ENCODE measurements around the gene MTMR1.

MTMR1 gene

GRCh38 chrX:150772150-150772970, 79.2 kb downstream of the MTMR1 start:
- Histone ChIP-seq H3K9me3 (ENCODE audit: control insufficient read depth, insufficient read depth, low read length) (no peaks in the 10 kb centered on the region), H3K36me3 (ENCODE audit: insufficient read depth, low read length) (no peaks in the 10 kb centered on the region), H3K4me1 (ENCODE audit: insufficient read depth, low read length) (peaks cover 1% of the 10 kb centered on the region), H3K9ac (ENCODE audit: low read depth, low read length) (no peak overlapping the region)

DNA sequence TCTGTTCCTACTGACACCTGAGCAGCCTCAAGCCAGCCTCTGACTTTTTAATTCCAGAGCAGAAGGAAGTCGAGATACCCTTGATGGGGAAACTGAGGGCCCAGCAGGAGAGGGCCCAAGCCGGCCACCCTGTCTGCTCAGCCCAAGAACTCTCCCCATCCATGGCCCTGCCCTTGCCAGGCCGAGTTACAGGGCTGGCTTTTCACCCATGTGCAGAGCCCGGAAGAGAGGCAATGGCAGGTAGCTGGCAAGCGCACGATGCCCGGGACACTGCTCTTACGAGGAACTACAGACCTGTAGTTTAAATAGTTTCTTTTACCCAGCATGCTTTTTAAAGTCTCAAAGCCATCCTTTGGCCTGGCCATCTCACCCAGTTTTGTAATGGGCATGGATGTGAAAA, 79.9 kb downstream of the MTMR1 start:
- Histone ChIP-seq H3K9me3 (ENCODE audit: control insufficient read depth, insufficient read depth, low read length) (no peaks in the 10 kb centered on the region), H3K9ac (ENCODE audit: low read depth, low read length) (no peak overlapping the region), H3K36me3 (ENCODE audit: insufficient read depth, low read length) (no peaks in the 10 kb centered on the region), H3K4me1 (ENCODE audit: insufficient read depth, low read length) (no peaks in the 10 kb centered on the region; the same call in 1 of the 2 replicates)

GRCh38 chrX:150773634-150774033, 80.4 kb downstream of the MTMR1 start:
- Histone ChIP-seq H3K9ac (ENCODE audit: low read depth, low read length) (no peak overlapping the region), H3K9me3 (ENCODE audit: control insufficient read depth, insufficient read depth, low read length) (no peaks in the 10 kb centered on the region), H3K4me1 (ENCODE audit: insufficient read depth, low read length) (no peaks in the 10 kb centered on the region; the same call in 1 of the 2 replicates), H3K36me3 (ENCODE audit: insufficient read depth, low read length) (no peaks in the 10 kb centered on the region)

GRCh38 chrX:150774798-150775568, 81.8 kb downstream of the MTMR1 start:
- H3K9ac ChIP-seq (ENCODE audit: low read depth, low read length) = no peak overlapping the region
- no peaks in the 10 kb centered on the region for H3K36me3 ChIP-seq (ENCODE audit: insufficient read depth, low read length)
- H3K9me3 ChIP-seq (ENCODE audit: control insufficient read depth, insufficient read depth, low read length) = no peaks in the 10 kb centered on the region
- no peaks in the 10 kb centered on the region; the same call in 1 of the 2 replicates for H3K4me1 ChIP-seq (ENCODE audit: insufficient read depth, low read length)

DNA sequence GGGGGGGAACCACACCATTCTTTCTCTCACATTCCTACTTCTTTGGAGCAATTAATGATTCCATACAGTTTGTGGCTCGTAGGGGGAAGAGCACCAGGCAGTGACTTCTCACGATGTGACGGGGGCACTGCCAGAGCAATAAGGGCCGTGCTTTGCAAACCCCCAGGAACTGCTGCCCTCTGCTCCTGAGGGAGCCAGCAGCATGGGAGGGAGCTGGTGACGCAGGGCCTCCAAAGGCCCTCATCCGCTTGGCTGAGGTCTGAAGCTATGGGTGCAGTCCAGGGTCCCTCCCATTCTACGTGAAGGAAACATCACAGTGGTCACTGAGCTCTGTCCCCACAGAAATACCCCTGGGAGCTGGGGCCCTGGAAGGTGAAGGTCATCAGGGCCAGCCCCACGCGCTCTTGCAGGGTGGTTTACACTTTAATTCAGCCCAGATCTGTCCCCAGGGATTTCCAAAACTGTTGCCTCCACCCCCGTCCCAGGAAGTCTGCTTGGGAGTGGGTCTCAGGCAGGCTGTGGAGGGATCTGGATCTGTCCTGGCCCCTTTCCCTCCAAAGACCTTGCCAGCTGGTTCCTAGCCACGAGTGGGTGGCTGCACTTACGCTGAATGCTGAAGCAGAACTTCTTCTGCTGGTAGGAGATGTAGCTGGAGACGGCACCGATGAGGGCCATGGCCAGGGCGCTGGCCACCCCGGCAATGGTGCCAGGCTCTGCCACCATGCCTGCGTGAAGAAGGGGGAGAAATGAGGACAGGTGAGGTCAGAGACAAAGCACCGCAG, 82.6 kb downstream of the MTMR1 start:
- Histone ChIP-seq H3K4me1 (ENCODE audit: insufficient read depth, low read length) (no peaks in the 10 kb centered on the region; the same call in 1 of the 2 replicates), H3K36me3 (ENCODE audit: insufficient read depth, low read length) (no peaks in the 10 kb centered on the region), H3K9ac (ENCODE audit: low read depth, low read length) (no peak overlapping the region), H3K9me3 (ENCODE audit: control insufficient read depth, insufficient read depth, low read length) (no peaks in the 10 kb centered on the region)

- H3K9me3 ChIP-seq (ENCODE audit: control insufficient read depth, insufficient read depth, low read length) = no peaks in the 10 kb centered on the region
- no peaks in the 10 kb centered on the region for H3K36me3 ChIP-seq (ENCODE audit: insufficient read depth, low read length)
- no peak overlapping the region for H3K9ac ChIP-seq (ENCODE audit: low read depth, low read length)
- no peaks in the 10 kb centered on the region; the same call in 1 of the 2 replicates for H3K4me1 ChIP-seq (ENCODE audit: insufficient read depth, low read length)
These were observed 84.3 kb downstream of the MTMR1 start for GRCh38 chrX:150777328-150777992.

DNA sequence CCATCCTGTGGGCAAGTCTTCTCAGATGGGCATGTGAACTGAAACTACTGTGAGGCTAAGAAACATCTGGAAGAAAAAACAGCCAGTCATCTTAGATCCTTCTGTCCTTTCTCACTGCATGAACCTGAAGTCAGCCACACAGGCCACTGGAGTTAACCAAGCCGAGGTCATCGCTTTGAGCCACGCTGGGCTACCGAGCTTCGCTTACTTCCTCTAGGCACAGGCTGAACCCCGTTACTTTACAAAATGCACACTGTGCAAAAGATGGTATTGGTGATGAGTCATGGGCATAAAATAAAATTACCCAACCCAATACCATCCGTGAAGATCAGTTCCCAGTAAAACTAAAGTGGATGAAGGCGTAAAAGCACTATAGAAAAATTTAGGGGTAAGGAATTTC, 86.2 kb downstream of the MTMR1 start:
- Histone ChIP-seq H3K9ac (ENCODE audit: low read depth, low read length) (no peak overlapping the region), H3K36me3 (ENCODE audit: insufficient read depth, low read length) (no peaks in the 10 kb centered on the region), H3K4me1 (ENCODE audit: insufficient read depth, low read length) (no peaks in the 10 kb centered on the region; the same call in 1 of the 2 replicates), H3K9me3 (ENCODE audit: control insufficient read depth, insufficient read depth, low read length) (no peaks in the 10 kb centered on the region)

DNA sequence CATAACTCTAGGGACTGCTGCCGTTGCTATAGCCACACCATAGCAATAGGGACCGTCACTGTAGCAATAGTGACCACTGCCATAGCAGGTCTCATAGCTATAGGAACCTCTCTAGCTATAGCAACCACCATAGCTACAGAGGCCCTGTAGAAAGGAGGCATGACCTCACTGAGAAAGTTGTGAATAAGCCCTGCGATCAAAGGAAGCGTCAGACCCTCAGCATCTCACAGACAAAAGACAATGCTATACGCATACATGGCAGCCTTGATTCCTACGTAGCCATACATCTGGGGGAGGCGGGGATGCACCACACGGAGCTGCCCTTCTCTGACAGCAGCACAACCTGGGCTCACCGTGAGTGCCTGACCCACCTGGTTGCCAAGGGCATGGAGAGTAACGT, 88.5 kb downstream of the MTMR1 start:
- no peaks in the 10 kb centered on the region for H3K36me3 ChIP-seq (ENCODE audit: insufficient read depth, low read length)

DNA sequence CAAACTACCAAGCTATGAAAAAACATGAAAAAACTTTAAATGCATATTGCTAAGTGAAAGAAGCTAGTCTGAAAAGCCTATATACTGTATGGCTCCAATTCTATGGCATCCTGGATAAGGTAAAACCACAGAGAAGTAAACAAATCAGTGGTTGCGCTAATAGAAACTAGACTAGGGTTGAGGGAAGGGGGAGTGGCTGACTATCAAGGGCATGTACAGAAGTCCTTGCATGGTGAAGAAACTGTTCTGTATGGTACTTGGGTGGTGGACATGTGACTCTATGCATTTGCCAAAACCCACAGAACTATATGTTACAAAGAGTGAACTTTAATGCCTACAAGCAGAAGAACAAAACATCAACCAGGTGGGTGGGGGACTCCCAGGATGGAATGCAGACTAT, 96.8 kb downstream of the MTMR1 start:
- no peaks in the 10 kb centered on the region for H3K4me1 ChIP-seq (ENCODE audit: insufficient read depth, low read length)
- no peaks in the 10 kb centered on the region for H3K9me3 ChIP-seq (ENCODE audit: control insufficient read depth, insufficient read depth, low read length)
- no peak overlapping the region for H3K9ac ChIP-seq (ENCODE audit: low read depth, low read length)
- 0 out of 2 replicates have a peak, but pooled peaks cover 5% of the 10 kb centered on the region for H3K36me3 ChIP-seq (ENCODE audit: insufficient read depth, low read length)

More for the DNA sequence above, 88.5 kb downstream of the MTMR1 start:
- no peaks in the 10 kb centered on the region for H3K9me3 ChIP-seq (ENCODE audit: control insufficient read depth, insufficient read depth, low read length)
- no peaks in the 10 kb centered on the region; the same call in 1 of the 2 replicates for H3K4me1 ChIP-seq (ENCODE audit: insufficient read depth, low read length)
- no peak overlapping the region for H3K9ac ChIP-seq (ENCODE audit: low read depth, low read length)

GRCh38 chrX:150792949-150793527, 99.8 kb downstream of the MTMR1 start:
- no peak overlapping the region for H3K9ac ChIP-seq (ENCODE audit: low read depth, low read length)
- H3K9me3 ChIP-seq (ENCODE audit: control insufficient read depth, insufficient read depth, low read length) = no peaks in the 10 kb centered on the region
- H3K4me1 ChIP-seq (ENCODE audit: insufficient read depth, low read length) = no peaks in the 10 kb centered on the region
- H3K36me3 ChIP-seq (ENCODE audit: insufficient read depth, low read length) = 0 out of 2 replicates have a peak, but pooled peaks cover 8% of the 10 kb centered on the region

DNA sequence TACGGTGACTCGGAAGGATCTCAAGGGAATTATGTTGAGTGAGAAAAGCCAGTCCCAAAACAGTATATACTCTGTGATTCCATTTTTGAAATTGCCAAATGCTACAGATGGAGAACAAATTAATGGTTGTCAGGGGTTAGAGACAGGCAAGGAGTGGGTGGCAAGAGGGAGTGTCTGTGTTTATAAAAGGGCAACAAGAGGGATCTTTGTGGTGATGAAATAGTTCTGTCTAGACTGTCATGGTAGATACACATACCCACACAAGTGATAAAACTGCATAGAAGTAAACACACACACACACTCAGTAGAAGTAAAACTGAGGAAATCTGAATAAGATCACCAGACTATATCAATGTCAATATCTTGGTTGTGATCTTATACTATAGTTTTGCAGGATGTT, 112.5 kb downstream of the MTMR1 start:
- Histone ChIP-seq H3K4me1 (ENCODE audit: insufficient read depth, low read length) (no peaks in the 10 kb centered on the region), H3K36me3 (ENCODE audit: insufficient read depth, low read length) (no peaks in the 10 kb centered on the region), H3K9me3 (ENCODE audit: control insufficient read depth, insufficient read depth, low read length) (no peaks in the 10 kb centered on the region; the same call in 1 of the 2 replicates), H3K9ac (ENCODE audit: low read depth, low read length) (no peak overlapping the region)

DNA sequence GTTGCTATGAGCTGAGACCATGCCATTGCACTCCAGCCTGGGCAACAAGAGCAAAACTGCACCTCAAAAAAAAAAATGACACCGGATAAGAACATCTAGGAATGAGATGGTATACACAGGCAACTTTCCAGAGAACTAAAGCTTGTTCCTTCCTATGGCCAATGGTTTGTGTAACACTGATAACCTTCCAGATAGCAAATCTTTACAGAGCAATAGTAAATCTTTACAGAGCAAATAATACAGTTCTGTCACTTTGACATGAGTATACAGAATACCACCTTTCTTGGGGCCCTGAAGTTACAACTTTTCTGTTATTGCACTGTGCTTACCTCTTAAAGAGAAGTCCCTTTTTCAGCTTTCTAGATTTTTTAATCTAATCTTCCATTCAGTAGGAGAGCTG, 113.6 kb downstream of the MTMR1 start:
- Histone ChIP-seq H3K4me1 (ENCODE audit: insufficient read depth, low read length) (no peaks in the 10 kb centered on the region), H3K9me3 (ENCODE audit: control insufficient read depth, insufficient read depth, low read length) (no peaks in the 10 kb centered on the region; the same call in 1 of the 2 replicates), H3K36me3 (ENCODE audit: insufficient read depth, low read length) (no peaks in the 10 kb centered on the region), H3K9ac (ENCODE audit: low read depth, low read length) (no peak overlapping the region)

GRCh38 chrX:150813922-150814321, 120.7 kb downstream of the MTMR1 start:
- H3K9me3 ChIP-seq (ENCODE audit: control insufficient read depth, insufficient read depth, low read length) = no peaks in the 10 kb centered on the region
- H3K4me1 ChIP-seq (ENCODE audit: insufficient read depth, low read length) = no peaks in the 10 kb centered on the region
- H3K9ac ChIP-seq (ENCODE audit: low read depth, low read length) = no peak overlapping the region
- H3K36me3 ChIP-seq (ENCODE audit: insufficient read depth, low read length) = no peaks in the 10 kb centered on the region
